ENCODE measurements around the gene CDC34. TPM values are rescaled to one million over a fixed set of nuclear protein-coding genes. Genes with fewer than 3 reads are reported as not detected.

The CDC34 gene
- total and polyA plus RNA-seq, 9 of the 15 experiments (the other 6 are each of a cell fraction or from before 2014, with no cell fraction given): 0.80 to 203 (median 65.5) TPM

DNA sequence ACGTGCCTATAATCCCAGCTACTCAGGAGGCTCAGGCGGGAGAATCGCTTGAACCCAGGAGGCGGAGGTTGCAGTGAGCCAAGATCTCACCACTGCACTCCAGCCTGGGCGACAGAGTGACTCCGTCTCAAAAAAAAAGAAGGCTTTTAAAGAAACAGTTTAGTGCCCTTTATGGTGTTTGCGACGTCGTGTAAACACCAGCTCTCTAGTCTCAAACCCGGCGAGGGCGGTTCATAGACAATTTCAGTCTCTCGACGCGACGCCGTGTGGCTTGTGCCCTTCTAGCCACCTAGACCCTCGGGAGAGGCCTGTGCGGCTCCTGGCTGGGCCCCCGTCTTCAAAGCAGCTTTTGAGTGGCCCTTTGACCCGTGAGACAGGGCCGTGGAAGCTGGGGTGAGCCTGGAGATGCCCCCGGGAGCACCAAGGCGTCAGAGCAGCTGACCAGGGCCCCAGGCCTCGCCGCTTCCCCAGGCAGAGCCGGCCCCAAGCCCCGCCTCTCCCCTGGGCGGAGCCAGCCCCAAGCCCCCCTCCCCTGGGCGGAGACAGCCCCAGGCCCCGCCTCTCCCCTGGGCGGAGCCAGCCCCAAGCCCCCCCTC is 40.3 kb upstream of the CDC34 start (continued):
- TF ChIP-seq ZNF347 (CRISPR knock-in tag; IDR thresholded peaks at IDR 0.05; ENCODE audit: low read depth) (no peak), RBFOX2 (IDR thresholded peaks at IDR 0.05; ENCODE audit: low read depth, low read length) (peak; percentile 71), SIN3B (IDR thresholded peaks at IDR 0.05; ENCODE audit: low read depth) (no peak), POU5F1 (IDR thresholded peaks at IDR 0.05; ENCODE audit: borderline replicate concordance, low read depth, low read length, partially characterized antibody) (no peak), ZC3H4 (CRISPR knock-in tag; IDR thresholded peaks at IDR 0.05; ENCODE audit: borderline replicate concordance) (no peak), SPI1 (IDR thresholded peaks at IDR 0.05; ENCODE audit: borderline replicate concordance, low read depth, low read length) (no peak), ZNF408 (CRISPR knock-in tag; IDR thresholded peaks at IDR 0.05; ENCODE audit: low read depth) (no peak), TEAD4 (IDR thresholded peaks at IDR 0.05; ENCODE audit: low read length) (no peak), TEAD4 (CRISPR knock-in tag; IDR thresholded peaks at IDR 0.05; ENCODE audit: borderline replicate concordance) (no peak), ZBTB8A (IDR thresholded peaks at IDR 0.05; ENCODE audit: partially characterized antibody) (no peak), SLC30A9 (CRISPR knock-in tag; IDR thresholded peaks at IDR 0.05) (no peak), HDAC2 (IDR thresholded peaks at IDR 0.05) (no peak), FOXJ3 (CRISPR knock-in tag; IDR thresholded peaks at IDR 0.05) (no peak), MED1 (CRISPR knock-in tag; IDR thresholded peaks at IDR 0.05; ENCODE audit: borderline replicate concordance) (no peak), LARP7 (IDR thresholded peaks at IDR 0.05) (no peak), PCBP2 (IDR thresholded peaks at IDR 0.05; ENCODE audit: low read depth, low read length, poor library complexity, severe bottlenecking) (no peak), SUPT5H (IDR thresholded peaks at IDR 0.05) (peak; percentile 57), ZNF436 (CRISPR knock-in tag; IDR thresholded peaks at IDR 0.05) (no peak), MEF2A (IDR thresholded peaks at IDR 0.05; ENCODE audit: control insufficient read depth, low read depth, low read length) (no peak), ATF1 (CRISPR knock-in tag; IDR thresholded peaks at IDR 0.05) (no peak), ATF1 (tag; IDR thresholded peaks at IDR 0.05) (no peak; the same call in 1 of the 2 replicates), TAF9B (IDR thresholded peaks at IDR 0.05; ENCODE audit: partially characterized antibody) (no peak), CXXC5 (CRISPR knock-in tag; IDR thresholded peaks at IDR 0.05) (peak; percentile 58)
- TF ChIP-seq, protein P1, sequence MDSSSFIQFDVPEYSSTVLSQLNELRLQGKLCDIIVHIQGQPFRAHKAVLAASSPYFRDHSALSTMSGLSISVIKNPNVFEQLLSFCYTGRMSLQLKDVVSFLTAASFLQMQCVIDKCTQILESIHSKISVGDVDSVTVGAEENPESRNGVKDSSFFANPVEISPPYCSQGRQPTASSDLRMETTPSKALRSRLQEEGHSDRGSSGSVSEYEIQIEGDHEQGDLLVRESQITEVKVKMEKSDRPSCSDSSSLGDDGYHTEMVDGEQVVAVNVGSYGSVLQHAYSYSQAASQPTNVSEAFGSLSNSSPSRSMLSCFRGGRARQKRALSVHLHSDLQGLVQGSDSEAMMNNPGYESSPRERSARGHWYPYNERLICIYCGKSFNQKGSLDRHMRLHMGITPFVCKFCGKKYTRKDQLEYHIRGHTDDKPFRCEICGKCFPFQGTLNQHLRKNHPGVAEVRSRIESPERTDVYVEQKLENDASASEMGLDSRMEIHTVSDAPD (CRISPR knock-in tag; IDR thresholded peaks at IDR 0.05): no peak
- TF ChIP-seq, protein P2, sequence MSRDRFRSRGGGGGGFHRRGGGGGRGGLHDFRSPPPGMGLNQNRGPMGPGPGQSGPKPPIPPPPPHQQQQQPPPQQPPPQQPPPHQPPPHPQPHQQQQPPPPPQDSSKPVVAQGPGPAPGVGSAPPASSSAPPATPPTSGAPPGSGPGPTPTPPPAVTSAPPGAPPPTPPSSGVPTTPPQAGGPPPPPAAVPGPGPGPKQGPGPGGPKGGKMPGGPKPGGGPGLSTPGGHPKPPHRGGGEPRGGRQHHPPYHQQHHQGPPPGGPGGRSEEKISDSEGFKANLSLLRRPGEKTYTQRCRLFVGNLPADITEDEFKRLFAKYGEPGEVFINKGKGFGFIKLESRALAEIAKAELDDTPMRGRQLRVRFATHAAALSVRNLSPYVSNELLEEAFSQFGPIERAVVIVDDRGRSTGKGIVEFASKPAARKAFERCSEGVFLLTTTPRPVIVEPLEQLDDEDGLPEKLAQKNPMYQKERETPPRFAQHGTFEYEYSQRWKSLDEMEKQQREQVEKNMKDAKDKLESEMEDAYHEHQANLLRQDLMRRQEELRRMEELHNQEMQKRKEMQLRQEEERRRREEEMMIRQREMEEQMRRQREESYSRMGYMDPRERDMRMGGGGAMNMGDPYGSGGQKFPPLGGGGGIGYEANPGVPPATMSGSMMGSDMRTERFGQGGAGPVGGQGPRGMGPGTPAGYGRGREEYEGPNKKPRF (IDR thresholded peaks at IDR 0.05; ENCODE audit: low read depth, low read length): no peak
- TF ChIP-seq, protein P3, sequence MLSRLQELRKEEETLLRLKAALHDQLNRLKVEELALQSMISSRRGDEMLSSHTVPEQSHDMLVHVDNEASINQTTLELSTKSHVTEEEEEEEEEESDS (CRISPR knock-in tag; IDR thresholded peaks at IDR 0.05): no peak
- TF ChIP-seq, protein P4, sequence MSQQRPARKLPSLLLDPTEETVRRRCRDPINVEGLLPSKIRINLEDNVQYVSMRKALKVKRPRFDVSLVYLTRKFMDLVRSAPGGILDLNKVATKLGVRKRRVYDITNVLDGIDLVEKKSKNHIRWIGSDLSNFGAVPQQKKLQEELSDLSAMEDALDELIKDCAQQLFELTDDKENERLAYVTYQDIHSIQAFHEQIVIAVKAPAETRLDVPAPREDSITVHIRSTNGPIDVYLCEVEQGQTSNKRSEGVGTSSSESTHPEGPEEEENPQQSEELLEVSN (IDR thresholded peaks at IDR 0.05; ENCODE audit: borderline replicate concordance in 1 of 2, extremely low read depth in 1 of 2, insufficient read depth in 1 of 2, insufficient read length in 1 of 2, low read depth in 1 of 2, low read length in 1 of 2, poor library complexity in 1 of 2, severe bottlenecking in 1 of 2): peak in 1 of 2 experiments; percentile 36

Measured in K562 (cell line).